ENCODE results near the gene FAM89B.

FAM89B gene

DNA sequence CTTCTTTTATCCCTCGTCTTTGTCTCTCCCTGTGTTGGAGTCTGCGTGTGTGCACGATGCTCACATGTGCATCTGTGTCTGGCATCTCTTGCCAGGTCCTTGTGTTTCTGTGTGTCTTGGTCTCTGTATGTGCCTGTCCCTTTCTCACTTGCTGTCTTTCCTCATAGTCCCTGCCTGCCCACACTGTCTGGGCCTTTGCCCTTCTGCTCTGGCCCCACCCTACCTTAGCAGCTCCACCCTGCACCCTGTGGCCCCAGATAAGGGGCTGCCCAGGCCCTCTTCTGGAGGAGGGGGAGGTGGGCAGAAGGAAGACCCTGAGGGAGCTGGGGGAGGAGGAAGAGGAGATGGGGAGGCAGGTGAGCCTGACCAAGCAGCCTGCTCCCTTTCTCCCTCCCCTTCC, 6.3 kb downstream of the FAM89B start:
- TF ChIP-seq, protein P1, sequence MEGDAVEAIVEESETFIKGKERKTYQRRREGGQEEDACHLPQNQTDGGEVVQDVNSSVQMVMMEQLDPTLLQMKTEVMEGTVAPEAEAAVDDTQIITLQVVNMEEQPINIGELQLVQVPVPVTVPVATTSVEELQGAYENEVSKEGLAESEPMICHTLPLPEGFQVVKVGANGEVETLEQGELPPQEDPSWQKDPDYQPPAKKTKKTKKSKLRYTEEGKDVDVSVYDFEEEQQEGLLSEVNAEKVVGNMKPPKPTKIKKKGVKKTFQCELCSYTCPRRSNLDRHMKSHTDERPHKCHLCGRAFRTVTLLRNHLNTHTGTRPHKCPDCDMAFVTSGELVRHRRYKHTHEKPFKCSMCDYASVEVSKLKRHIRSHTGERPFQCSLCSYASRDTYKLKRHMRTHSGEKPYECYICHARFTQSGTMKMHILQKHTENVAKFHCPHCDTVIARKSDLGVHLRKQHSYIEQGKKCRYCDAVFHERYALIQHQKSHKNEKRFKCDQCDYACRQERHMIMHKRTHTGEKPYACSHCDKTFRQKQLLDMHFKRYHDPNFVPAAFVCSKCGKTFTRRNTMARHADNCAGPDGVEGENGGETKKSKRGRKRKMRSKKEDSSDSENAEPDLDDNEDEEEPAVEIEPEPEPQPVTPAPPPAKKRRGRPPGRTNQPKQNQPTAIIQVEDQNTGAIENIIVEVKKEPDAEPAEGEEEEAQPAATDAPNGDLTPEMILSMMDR (IDR thresholded peaks at IDR 0.05; ENCODE audit: low read depth, low read length) = no peak
- H3K4me3 ChIP-seq (ENCODE audit: low read depth, low read length) = no peak overlapping the region

DNA sequence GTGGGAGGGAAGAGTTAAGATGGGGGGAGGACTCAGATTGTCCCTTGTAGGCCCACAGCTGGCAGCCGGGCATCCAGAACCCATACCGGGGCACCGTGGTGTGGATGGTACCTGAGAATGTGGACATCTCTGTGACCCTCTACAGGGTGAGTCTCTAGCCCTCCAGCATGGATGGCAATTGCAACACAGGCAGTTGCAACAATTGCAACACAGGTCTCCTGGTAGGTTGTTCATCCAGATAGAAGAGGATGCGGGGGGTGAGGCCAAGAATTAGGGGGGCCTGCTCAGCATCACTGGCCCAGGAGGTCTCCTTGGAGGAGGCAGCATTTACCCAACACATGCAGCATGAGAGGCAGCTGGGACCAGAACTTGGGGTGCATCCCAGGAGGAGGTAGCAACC, 7.0 kb downstream of the FAM89B start:
- TF ChIP-seq, protein P1 (IDR thresholded peaks at IDR 0.05; ENCODE audit: low read depth, low read length) = no peak
- no peak overlapping the region for H3K4me3 ChIP-seq (ENCODE audit: low read depth, low read length)

DNA sequence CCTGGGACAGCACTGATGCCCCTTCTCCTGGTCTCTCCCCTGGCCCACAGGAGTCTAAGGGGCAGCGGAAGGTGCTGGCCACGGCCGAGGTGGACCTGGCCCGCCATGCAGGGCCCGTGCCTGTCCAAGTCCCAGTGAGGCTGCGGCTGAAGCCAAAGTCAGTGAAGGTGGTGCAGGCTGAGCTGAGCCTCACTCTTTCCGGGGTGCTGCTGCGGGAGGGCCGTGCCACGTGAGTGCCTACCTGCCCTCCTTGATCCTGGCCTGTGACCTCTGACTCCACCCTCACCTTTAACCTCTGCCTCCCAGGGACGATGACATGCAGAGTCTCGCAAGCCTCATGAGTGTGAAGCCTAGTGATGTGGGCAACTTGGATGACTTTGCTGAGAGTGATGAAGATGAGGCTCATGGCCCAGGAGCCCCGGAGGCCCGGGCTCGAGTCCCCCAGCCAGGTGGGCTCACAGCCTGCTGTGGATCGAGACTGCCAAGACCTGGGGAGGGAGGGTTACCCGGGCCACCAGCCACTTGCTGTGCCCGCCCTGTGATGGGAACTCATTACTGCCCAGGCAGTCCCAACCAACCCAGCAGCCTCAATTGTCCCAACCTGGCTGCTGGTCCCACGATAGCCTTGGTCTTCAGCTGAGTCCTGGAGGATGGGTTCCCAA, 7.8 kb downstream of the FAM89B start:
- H3K4me3 ChIP-seq (ENCODE audit: low read depth, low read length) = no peak overlapping the region
- TF ChIP-seq, protein P1 (IDR thresholded peaks at IDR 0.05; ENCODE audit: low read depth, low read length) = no peak

DNA sequence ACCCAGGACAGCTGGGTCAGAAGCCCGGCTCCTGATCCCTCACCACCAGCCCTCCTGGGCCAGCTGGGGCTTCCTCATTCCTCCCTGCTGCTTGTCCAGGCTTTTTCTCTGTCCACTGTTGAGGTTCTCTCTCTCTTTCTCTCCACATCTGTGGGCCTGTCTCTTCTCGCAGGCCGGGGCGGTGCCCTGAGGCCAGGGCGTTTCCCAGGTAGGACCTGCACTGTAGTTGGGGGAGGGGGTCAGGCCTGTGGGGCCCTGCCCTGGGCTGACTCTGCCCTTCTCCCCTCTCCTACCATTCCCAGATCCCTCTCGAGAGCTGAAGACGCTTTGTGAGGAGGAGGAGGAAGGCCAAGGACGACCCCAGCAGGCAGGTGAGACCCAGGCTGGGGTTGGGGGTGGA, 8.4 kb downstream of the FAM89B start:
- no peak overlapping the region for H3K4me3 ChIP-seq (ENCODE audit: low read depth, low read length)
- TF ChIP-seq, protein P1 (IDR thresholded peaks at IDR 0.05; ENCODE audit: low read depth, low read length) = no peak

DNA sequence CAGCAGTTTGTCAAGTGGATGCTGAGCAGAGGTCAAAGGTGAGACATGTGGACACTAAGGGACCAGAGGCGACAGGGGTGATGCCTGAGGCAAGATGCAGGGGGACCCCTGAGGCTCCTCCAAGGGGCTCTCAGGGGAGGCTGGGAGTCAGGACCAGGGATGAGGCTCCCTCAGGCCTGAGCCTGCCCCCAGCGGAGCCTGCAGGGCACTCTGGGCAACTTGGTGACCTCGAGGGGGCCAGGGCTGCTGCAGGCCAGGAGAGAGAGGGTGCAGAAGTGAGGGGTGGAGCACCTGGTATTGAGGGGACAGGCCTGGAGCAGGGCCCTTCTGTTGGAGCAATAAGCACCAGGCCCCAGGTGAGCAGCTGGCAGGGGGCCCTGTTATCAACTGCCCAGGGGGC, 9.6 kb downstream of the FAM89B start:
- H3K4me3 ChIP-seq (ENCODE audit: low read depth, low read length) = no peak overlapping the region
- TF ChIP-seq, protein P1 (IDR thresholded peaks at IDR 0.05; ENCODE audit: low read depth, low read length) = no peak

DNA sequence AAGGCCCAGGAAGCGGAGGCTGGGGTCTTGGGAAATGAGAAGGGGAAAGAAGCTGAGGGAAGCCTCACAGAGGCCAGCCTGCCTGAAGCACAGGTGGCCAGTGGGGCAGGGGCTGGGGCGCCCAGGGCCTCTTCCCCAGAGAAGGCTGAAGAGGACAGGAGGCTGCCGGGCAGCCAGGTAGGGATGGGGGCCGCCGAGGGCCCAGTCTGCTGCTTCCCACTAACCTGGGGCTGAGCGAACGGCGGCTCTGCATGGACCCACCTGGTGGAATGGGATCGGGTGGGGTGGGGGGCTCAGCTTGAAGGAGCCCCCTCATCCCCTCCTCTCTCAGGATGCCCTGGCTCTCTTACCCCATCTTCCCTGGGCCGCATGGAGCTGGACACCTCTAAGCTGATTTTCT, 11.3 kb downstream of the FAM89B start:
- H3K4me3 ChIP-seq (ENCODE audit: low read depth, low read length) = no peak overlapping the region
- TF ChIP-seq, protein P1 (IDR thresholded peaks at IDR 0.05; ENCODE audit: low read depth, low read length) = no peak

DNA sequence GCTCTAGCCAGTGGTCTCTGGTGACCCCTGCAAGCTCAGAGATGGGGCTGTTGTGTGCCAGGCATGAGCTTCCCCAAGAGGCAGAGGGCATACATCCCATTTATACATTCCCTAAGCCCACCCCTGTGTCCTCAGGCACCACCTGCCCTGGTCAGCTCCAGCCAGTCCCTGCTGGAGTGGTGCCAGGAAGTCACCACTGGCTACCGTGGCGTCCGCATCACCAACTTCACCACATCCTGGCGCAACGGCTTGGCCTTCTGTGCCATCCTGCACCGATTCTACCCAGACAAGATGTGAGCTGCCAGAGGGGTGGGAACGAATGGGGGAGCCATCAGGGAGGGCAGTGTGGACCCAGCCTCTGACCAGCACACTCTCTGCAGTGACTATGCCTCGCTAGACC, 11.8 kb downstream of the FAM89B start:
- TF ChIP-seq, protein P1 (IDR thresholded peaks at IDR 0.05; ENCODE audit: low read depth, low read length) = no peak
- H3K4me3 ChIP-seq (ENCODE audit: low read depth, low read length) = no peak overlapping the region
